HG03558 (cell line): ENCODE measurements around the gene DCUN1D4.

Experiments used
- ATAC-seq: cut with Tn5 transposase; IDR thresholded peaks from one replicate; pipeline ENCODE4 v1.9.1; 2021; ENCODE audit warnings: moderate number of reproducible peaks; ENCODE audit not compliant: unreplicated experiment; ENCODE audit errors: extremely low read depth

DCUN1D4 gene

DNA sequence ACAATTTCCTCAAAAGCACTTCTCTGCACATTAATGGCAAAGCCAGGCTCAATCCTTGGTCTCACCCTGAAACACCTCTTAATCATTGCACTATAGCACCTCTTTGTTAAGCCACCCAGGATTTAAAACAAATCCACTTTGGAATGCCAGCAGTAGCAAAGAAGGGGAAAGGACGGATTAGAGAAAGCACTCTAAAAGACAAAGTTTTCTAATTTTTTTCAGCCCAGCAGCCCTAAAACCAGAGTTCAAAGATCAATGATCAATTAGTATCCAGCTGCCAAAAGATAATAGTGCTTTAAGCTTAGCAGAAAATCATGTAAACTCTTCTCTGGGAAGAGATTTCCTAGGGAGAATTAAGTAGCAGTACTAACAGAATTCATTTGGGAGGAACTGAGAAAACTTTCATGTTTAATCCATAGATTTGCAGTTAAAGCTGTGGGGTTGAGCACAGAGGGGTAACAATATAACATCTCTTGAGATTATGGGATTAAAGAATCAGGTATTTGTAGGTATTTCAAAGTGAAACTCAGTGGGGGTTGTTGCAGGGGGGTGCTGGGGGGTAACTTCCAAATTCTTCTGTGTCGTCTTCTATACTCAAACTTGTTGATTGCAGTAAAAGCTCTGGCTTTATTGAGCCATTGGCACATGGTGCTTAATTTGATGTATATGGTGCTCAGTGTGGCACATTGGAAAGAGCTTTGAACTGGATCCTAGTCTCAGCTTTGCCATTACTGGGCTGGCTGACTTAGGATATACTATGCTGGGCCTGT, 115.4 kb downstream of the DCUN1D4 start:
- ATAC-seq = no peak

DNA sequence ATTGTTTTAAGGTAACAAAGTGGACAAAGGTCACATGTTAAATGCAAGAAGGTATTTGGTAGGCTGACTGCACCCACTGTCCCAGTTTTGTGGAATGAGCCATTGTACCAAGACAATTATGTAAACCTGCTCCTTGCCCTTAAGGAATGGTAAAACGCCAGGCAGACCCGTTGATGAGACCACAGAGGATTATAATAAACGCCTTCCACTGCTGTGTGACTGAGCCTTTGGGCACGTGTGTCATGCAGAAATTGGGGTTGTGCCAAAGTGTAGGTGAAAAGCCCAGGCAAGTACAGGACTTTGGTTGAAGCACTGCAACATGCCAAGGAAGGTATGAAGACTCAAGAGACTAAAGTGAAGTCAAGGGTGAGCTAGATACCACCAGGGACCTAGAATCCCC, 117.5 kb downstream of the DCUN1D4 start:
- no peak for ATAC-seq

- ATAC-seq = no peak
Measured at GRCh38 chr4:51963841-51964517, 121.0 kb downstream of the DCUN1D4 start.

DNA sequence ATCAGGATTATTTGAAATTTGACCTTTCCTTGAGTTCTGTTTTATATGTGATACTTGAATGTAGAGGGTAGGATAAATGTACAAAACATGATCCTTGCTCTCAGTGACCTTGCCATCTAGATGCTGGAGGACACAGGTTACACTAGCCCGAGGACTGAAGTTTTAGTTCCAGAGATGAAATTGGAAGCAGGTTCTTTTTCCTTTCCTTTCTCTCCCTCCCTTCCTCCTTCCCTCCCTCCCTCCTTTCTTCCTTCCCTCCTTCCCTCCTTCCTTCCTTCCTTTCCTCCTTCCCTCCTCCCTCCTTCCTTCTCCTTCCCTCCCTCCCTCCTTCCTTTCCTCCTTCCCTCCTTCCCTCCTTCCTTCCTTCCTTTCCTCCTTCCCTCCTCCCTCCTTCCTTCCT, 122.9 kb downstream of the DCUN1D4 start:
- ATAC-seq = no peak
